AG09319 (cell line): ENCODE measurements around the gene PER3.

Source experiments
- DNase-seq: peaks from one replicate; pipeline ENCODE4 v3.0.0-alpha.2; 2010; ENCODE audit warnings: low read depth; ENCODE audit errors: extremely low read depth
- CTCF ChIP-seq: IDR thresholded peaks from 2 replicates; pipeline ENCODE4 v1.5.1; 2011; ENCODE audit warnings: low read depth, mild to moderate bottlenecking, inconsistent platforms, low read length, moderate library complexity

PER3 gene

GRCh38 chr1:7811476-7811875 lies 27.4 kb downstream of the PER3 start:
- no peak for TF ChIP-seq CTCF
- no peak for DNase-seq

- TF ChIP-seq CTCF, result no peak
- no peak for DNase-seq
These were observed 29.7 kb downstream of the PER3 start for GRCh38 chr1:7813677-7814373.

- no peak for DNase-seq
- no peak for TF ChIP-seq CTCF
These were observed 37.2 kb downstream of the PER3 start for GRCh38 chr1:7821282-7821681.

GRCh38 chr1:7824701-7825100 lies 40.6 kb downstream of the PER3 start:
- no peak for TF ChIP-seq CTCF
- no peak for DNase-seq

- no peak for DNase-seq
- TF ChIP-seq CTCF, result no peak
These were observed 42.3 kb downstream of the PER3 start for GRCh38 chr1:7826363-7826762.

- no peak for DNase-seq
- TF ChIP-seq CTCF, result no peak
These were observed 43.2 kb downstream of the PER3 start for GRCh38 chr1:7827126-7827955.

- DNase-seq, result no peak
These were observed 47.4 kb downstream of the PER3 start for GRCh38 chr1:7831458-7831857.

More at GRCh38 chr1:7831458-7831857, 47.4 kb downstream of the PER3 start:
- no peak for TF ChIP-seq CTCF
